H9 (cell line): Measurements from ENCODE around the gene CLIP4. TPM values are rescaled to one million over a fixed set of nuclear protein-coding genes. Genes with fewer than 3 reads are reported as not detected.
A peak's percentile ranks its signal among the peaks of the same experiment; 100 is the strongest.

Experiments used
- DNase-seq: peaks from one replicate; pipeline ENCODE4 v3.0.0-alpha.2; 2017
- H2AFZ ChIP-seq: one replicate; pipeline ENCODE4 v1.6.1; 2013; ENCODE audit warnings: mild to moderate bottlenecking, low read length, control low read depth, moderate library complexity
- H2AK5ac ChIP-seq: 2 replicates; pipeline ENCODE4 v1.6.1; 2013; ENCODE audit warnings: low read length, control low read depth, mixed read lengths; ENCODE audit not compliant: insufficient read length
- H2BK120ac ChIP-seq: one replicate; pipeline ENCODE4 v1.6.1; 2013; ENCODE audit warnings: low read depth, mild to moderate bottlenecking, low read length, control low read depth, inconsistent platforms; ENCODE audit not compliant: poor library complexity, severe bottlenecking
- H2BK12ac ChIP-seq: 2 replicates; pipeline ENCODE4 v1.6.1; 2013; ENCODE audit warnings: low read length, control low read depth, mixed read lengths, low read depth; ENCODE audit not compliant: insufficient read length
- H2BK15ac ChIP-seq: 2 replicates; pipeline ENCODE4 v1.6.1; 2013; ENCODE audit warnings: low read depth, low read length, control low read depth
- H2BK20ac ChIP-seq: one replicate; pipeline ENCODE4 v1.6.1; 2013; ENCODE audit warnings: low read depth, mild to moderate bottlenecking, low read length, control low read depth, inconsistent platforms; ENCODE audit not compliant: poor library complexity, severe bottlenecking
- H2BK5ac ChIP-seq: 2 replicates; pipeline ENCODE4 v1.6.1; 2013; ENCODE audit warnings: low read length, control low read depth, mixed read lengths; ENCODE audit not compliant: insufficient read length
- H3K14ac ChIP-seq: 2 replicates; pipeline ENCODE4 v1.6.1; 2013; ENCODE audit warnings: low read length, control low read depth; ENCODE audit not compliant: insufficient read depth
- H3K18ac ChIP-seq: 2 replicates; pipeline ENCODE4 v1.6.1; 2013; ENCODE audit warnings: low read depth, mild to moderate bottlenecking, mixed read lengths, low read length, control low read depth; ENCODE audit not compliant: insufficient read length
- H3K23ac ChIP-seq: 2 replicates; pipeline ENCODE4 v1.6.1; 2013; ENCODE audit warnings: low read length, control low read depth, mixed read lengths, low read depth; ENCODE audit not compliant: insufficient read length
- H3K23me2 ChIP-seq: 2 replicates; pipeline ENCODE4 v1.6.1; 2013; ENCODE audit warnings: low read depth, mild to moderate bottlenecking, mixed read lengths, low read length, control low read depth; ENCODE audit not compliant: insufficient read length, poor library complexity, severe bottlenecking
- H3K27ac ChIP-seq: 2 replicates; pipeline ENCODE4 v1.5.1; 2013; ENCODE audit warnings: low read length, control low read depth, mixed read lengths, low read depth; ENCODE audit not compliant: insufficient read length
- H3K27me3 ChIP-seq: 2 replicates; pipeline ENCODE4 v1.6.1; 2013; ENCODE audit warnings: low read length, control low read depth, inconsistent platforms; ENCODE audit not compliant: insufficient read depth
- H3K4ac ChIP-seq: 2 replicates; pipeline ENCODE4 v1.6.1; 2013; ENCODE audit warnings: low read depth, mild to moderate bottlenecking, control low read depth, inconsistent platforms, low read length, moderate library complexity
- H3K4me1 ChIP-seq: 2 replicates; pipeline ENCODE4 v1.6.1; 2013; ENCODE audit warnings: low read length, control low read depth, inconsistent platforms; ENCODE audit not compliant: insufficient read depth
- H3K4me2 ChIP-seq: 2 replicates; pipeline ENCODE4 v1.6.1; 2013; ENCODE audit warnings: low read length, control low read depth, mixed read lengths; ENCODE audit not compliant: insufficient read length, insufficient read depth
- H3K56ac ChIP-seq: 2 replicates; pipeline ENCODE4 v1.6.1; 2013; ENCODE audit warnings: low read depth, mild to moderate bottlenecking, mixed read lengths, low read length, control low read depth; ENCODE audit not compliant: insufficient read length
- H3K79me1 ChIP-seq: 2 replicates; pipeline ENCODE4 v1.6.1; 2013; ENCODE audit warnings: low read depth, mild to moderate bottlenecking, moderate library complexity, low read length, control low read depth, inconsistent platforms; ENCODE audit not compliant: insufficient read depth, poor library complexity, severe bottlenecking
- H3K79me2 ChIP-seq: 2 replicates; pipeline ENCODE4 v1.6.1; 2013; ENCODE audit warnings: low read length, control low read depth, inconsistent platforms; ENCODE audit not compliant: insufficient read depth
- H3K9ac ChIP-seq: 2 replicates; pipeline ENCODE4 v1.6.1; 2013; ENCODE audit warnings: low read length, control low read depth, mixed read lengths; ENCODE audit not compliant: insufficient read length; ENCODE audit errors: extremely low read depth
- H3K9me3 ChIP-seq: one replicate; pipeline ENCODE4 v1.6.1; 2013; ENCODE audit warnings: low read depth, low read length, inconsistent platforms; ENCODE audit not compliant: control insufficient read depth
- H3T11ph ChIP-seq: one replicate; pipeline ENCODE4 v1.6.1; 2013; ENCODE audit warnings: mild to moderate bottlenecking, low read length, control low read depth, inconsistent platforms
- H4K20me1 ChIP-seq: one replicate; pipeline ENCODE4 v1.6.1; 2013; ENCODE audit not compliant: control insufficient read depth, insufficient read length, insufficient read depth
- H4K5ac ChIP-seq: 2 replicates; pipeline ENCODE4 v1.6.1; 2013; ENCODE audit warnings: low read depth, mild to moderate bottlenecking, mixed read lengths, low read length, control low read depth; ENCODE audit not compliant: insufficient read length
- H4K8ac ChIP-seq: replicated peaks from 2 replicates; pipeline ENCODE4 v1.6.1; 2013; ENCODE audit warnings: low read length, control low read depth, mixed read lengths, low read depth; ENCODE audit not compliant: insufficient read length
- H4K91ac ChIP-seq: 2 replicates; pipeline ENCODE4 v1.6.1; 2013; ENCODE audit warnings: low read depth, mild to moderate bottlenecking, moderate library complexity, mixed read lengths, low read length, control low read depth; ENCODE audit not compliant: insufficient read length
- H3K27ac Mint-ChIP-seq, 3 experiments: 2 replicates in 2 of 3; 3 replicates in 1 of 3; pipeline ENCODE4 v1.8.0; 2020 to 2021; ENCODE audit warnings: mixed read lengths in 3 of 3, mild to moderate bottlenecking in 1 of 3, moderate library complexity in 1 of 3
- H3K27me3 Mint-ChIP-seq: 2 replicates; pipeline ENCODE4 v1.8.0; 2021; ENCODE audit warnings: low read depth, mild to moderate bottlenecking, moderate library complexity, mixed read lengths
- H3K36me3 Mint-ChIP-seq, 3 experiments: 2 replicates in 2 of 3; 3 replicates in 1 of 3; pipeline ENCODE4 v1.8.0; 2020 to 2021; ENCODE audit warnings: low read depth in 3 of 3, mixed read lengths in 3 of 3; ENCODE audit not compliant: insufficient read depth in 1 of 3
- H3K4me1 Mint-ChIP-seq, 2 experiments: 2 replicates each; pipeline ENCODE4 v1.8.0; 2020; ENCODE audit warnings: mixed read lengths in 2 of 2
- H3K4me3 Mint-ChIP-seq, 2 experiments: 2 replicates in 1 of 2; 3 replicates in 1 of 2; pipeline ENCODE4 v1.8.0; 2020 to 2021; ENCODE audit warnings: mild to moderate bottlenecking in 2 of 2, mixed read lengths in 2 of 2, moderate library complexity in 1 of 2
- H3K9me3 Mint-ChIP-seq, 2 experiments: 2 replicates in 1 of 2; 3 replicates in 1 of 2; pipeline ENCODE4 v1.8.0; 2020; ENCODE audit warnings: mild to moderate bottlenecking in 2 of 2, mixed read lengths in 2 of 2, moderate library complexity in 1 of 2
- WGBS: extraction: QIAGEN DNeasy Blood & Tissue Kit; methylation state at CpG from one replicate; pipeline ENCODE4 v1.1.7; 2013; ENCODE audit warnings: missing lambda C conversion rate, low lambda C conversion rate, mixed read lengths; ENCODE audit not compliant: insufficient read length; ENCODE audit errors: extremely low coverage; 5-methylcytosine and 5-hydroxymethylcytosine counted together
- total RNA-seq: library from RNA; stranded (reverse); gene quantifications from 2 replicates; pipeline ENCODE4 v1.2.1, GENCODE V29; 2021
- TF ChIP-seq, protein P1 (sequence below): fragments of 200-600 bp; sonication (generic); conservative IDR thresholded peaks from 3 replicates; pipeline ENCODE4 v1.8.0; 2021; ENCODE audit warnings: antibody characterized with exemption, mild to moderate bottlenecking

CLIP4 gene
- total RNA-seq, 1 experiment from 2014 or later = 0.66 TPM

DNA sequence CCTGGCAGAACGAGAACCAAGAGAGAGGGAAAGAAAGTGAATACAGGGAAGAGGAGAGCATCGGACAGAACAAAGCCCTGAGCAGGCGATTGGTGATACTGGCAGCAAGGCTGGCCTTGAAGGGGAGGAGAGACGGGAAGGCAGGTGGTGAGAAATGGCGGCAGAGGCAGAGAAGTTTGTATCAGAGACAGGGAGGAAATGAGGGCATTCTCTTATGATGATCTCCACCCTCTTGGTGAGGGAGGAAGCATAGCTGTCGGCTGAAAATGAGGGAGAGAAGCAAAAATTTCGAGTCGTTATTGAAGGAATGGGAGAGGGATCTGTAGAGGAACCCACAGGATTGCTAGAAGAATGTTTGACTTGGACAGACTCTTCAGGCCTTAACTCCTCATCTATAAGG, 80.6 kb downstream of the CLIP4 start:
- Histone ChIP-seq H3K4me1 (no peaks in the 10 kb centered on the region), H3K4me2 (no peak overlapping the region), H2BK12ac (no peak overlapping the region), H3K56ac (no peak overlapping the region), H2AK5ac (no peak overlapping the region), H3K14ac (no peak overlapping the region), H4K5ac (no peak overlapping the region), H3K23me2 (no peaks in the 10 kb centered on the region), H3K9me3 (no peaks in the 10 kb centered on the region), H3K79me2 (no peaks in the 10 kb centered on the region), H4K8ac (no peak overlapping the region), H3K27me3 (no peaks in the 10 kb centered on the region), H3K4ac (no peak overlapping the region), H2AFZ (no peak overlapping the region), H4K91ac (no peak overlapping the region), H3K79me1 (no peaks in the 10 kb centered on the region), H2BK5ac (no peak overlapping the region), H3K18ac (no peak overlapping the region), H2BK20ac (no peak overlapping the region), H3K23ac (no peak overlapping the region), H2BK120ac (no peak overlapping the region), H3K9ac (no peak overlapping the region), H3K27ac (no peak overlapping the region), H3T11ph (no peak overlapping the region), H4K20me1 (no peaks in the 10 kb centered on the region), H2BK15ac (no peak overlapping the region)
- H3K4me1 Mint-ChIP-seq = 0 out of 4 replicates have a peak, but pooled peaks cover 0 to 2% of the 10 kb centered on the region in 2 experiments
- no peak for DNase-seq
- peaks cover 6% of the 10 kb centered on the region for H3K27me3 Mint-ChIP-seq
- no peak overlapping the region; a peak in 1 of 5 replicates for H3K4me3 Mint-ChIP-seq
- H3K36me3 Mint-ChIP-seq = no peaks in the 10 kb centered on the region
- TF ChIP-seq, protein P1, sequence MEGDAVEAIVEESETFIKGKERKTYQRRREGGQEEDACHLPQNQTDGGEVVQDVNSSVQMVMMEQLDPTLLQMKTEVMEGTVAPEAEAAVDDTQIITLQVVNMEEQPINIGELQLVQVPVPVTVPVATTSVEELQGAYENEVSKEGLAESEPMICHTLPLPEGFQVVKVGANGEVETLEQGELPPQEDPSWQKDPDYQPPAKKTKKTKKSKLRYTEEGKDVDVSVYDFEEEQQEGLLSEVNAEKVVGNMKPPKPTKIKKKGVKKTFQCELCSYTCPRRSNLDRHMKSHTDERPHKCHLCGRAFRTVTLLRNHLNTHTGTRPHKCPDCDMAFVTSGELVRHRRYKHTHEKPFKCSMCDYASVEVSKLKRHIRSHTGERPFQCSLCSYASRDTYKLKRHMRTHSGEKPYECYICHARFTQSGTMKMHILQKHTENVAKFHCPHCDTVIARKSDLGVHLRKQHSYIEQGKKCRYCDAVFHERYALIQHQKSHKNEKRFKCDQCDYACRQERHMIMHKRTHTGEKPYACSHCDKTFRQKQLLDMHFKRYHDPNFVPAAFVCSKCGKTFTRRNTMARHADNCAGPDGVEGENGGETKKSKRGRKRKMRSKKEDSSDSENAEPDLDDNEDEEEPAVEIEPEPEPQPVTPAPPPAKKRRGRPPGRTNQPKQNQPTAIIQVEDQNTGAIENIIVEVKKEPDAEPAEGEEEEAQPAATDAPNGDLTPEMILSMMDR = no peak
- no peaks in the 10 kb centered on the region for H3K9me3 Mint-ChIP-seq
- H3K27ac Mint-ChIP-seq = peak overlapping the region in 1 of 3 experiments; percentile 3; a peak in 1 of 7 replicates
- WGBS = no CpG with 5 or more reads among the region's 8 CpGs
